Measurements from ENCODE around the gene CDCA7L.

GRCh38 chr7:21972397-21972784, 26.7 kb upstream of the CDCA7L start:
- TF ChIP-seq YY1 (IDR thresholded peaks at IDR 0.05; ENCODE audit: low read depth), result no peak
- no peak for TF ChIP-seq FOXM1 (IDR thresholded peaks at IDR 0.05; ENCODE audit: borderline replicate concordance, low read depth)
- no peak for TF ChIP-seq TAF1 (IDR thresholded peaks at IDR 0.05; ENCODE audit: low read depth)
- TF ChIP-seq EP300 (IDR thresholded peaks at IDR 0.05; ENCODE audit: borderline replicate concordance), result no peak
- TF ChIP-seq REST (IDR thresholded peaks at IDR 0.05; ENCODE audit: low read depth), result no peak
- no peak for TF ChIP-seq TEAD4 (IDR thresholded peaks at IDR 0.05)
- TF ChIP-seq USF1 (IDR thresholded peaks at IDR 0.05), result no peak
- no peak for TF ChIP-seq CEBPB (IDR thresholded peaks at IDR 0.05)
- no peak for TF ChIP-seq RAD21 (IDR thresholded peaks at IDR 0.05; ENCODE audit: low read depth)
- no peak for TF ChIP-seq NFIC (IDR thresholded peaks at IDR 0.05)
- TF ChIP-seq EGR1 (IDR thresholded peaks at IDR 0.05), result no peak
- no peak for TF ChIP-seq CREB1 (IDR thresholded peaks at IDR 0.05; ENCODE audit: low read depth)
- TF ChIP-seq MAX (IDR thresholded peaks at IDR 0.05), result no peak
- TF ChIP-seq ZBTB7A (IDR thresholded peaks at IDR 0.05; ENCODE audit: low read depth), result no peak

All from Ishikawa (cell line).